Cardiac muscle cell (in vitro differentiated cells and primary cell): ENCODE measurements around the gene MPC1. TPM values are rescaled to one million over a fixed set of nuclear protein-coding genes. Genes with fewer than 3 reads are reported as not detected.

Experiments
- DNase-seq, 2 donors: peaks; one replicate each; pipeline versions ENCODE4 v3.0.0 to v3.0.0-alpha.2; 2010 to 2017; ENCODE audit warnings: low read depth in 1 of 2, low spot score in 1 of 2
- H3K27ac ChIP-seq: fragments of 200-600 bp; sonication (generic); 2 replicates; pipeline ENCODE4 v1.5.1; 2016
- H3K27me3 ChIP-seq: fragments of 200-600 bp; sonication (generic); 2 replicates; pipeline ENCODE4 v1.6.0; 2016; ENCODE audit warnings: control low read depth
- H3K36me3 ChIP-seq: fragments of 200-600 bp; sonication (generic); 2 replicates; pipeline ENCODE4 v1.5.1; 2016; ENCODE audit warnings: control low read depth
- H3K4me1 ChIP-seq: fragments of 200-600 bp; sonication (generic); 2 replicates; pipeline ENCODE4 v1.8.1; 2017; ENCODE audit warnings: low read depth, mild to moderate bottlenecking, mixed run types
- H3K4me3 ChIP-seq: fragments of 200-600 bp; sonication (generic); 2 replicates; pipeline ENCODE4 v1.5.1; 2016; ENCODE audit warnings: mild to moderate bottlenecking
- H3K9me3 ChIP-seq: fragments of 200-600 bp; sonication (generic); 2 replicates; pipeline ENCODE4 v1.5.1; 2017; ENCODE audit warnings: low read depth, mild to moderate bottlenecking, control low read depth
- polyA plus RNA-seq: library from polyadenylated mRNA; unstranded; fragments of >200 nt; fragmentation: Nextera tagmentation; extraction: Ambion mirVana; gene quantifications from 2 replicates; pipeline ENCODE4 v1.2.1, GENCODE V29; 2016
- total RNA-seq: library from RNA; depleted of rRNA; stranded (reverse); fragments of >200 nt; gene quantifications from 2 replicates; pipeline ENCODE4 v1.2.3, GENCODE V29; 2016
- TF ChIP-seq, protein P1 (sequence below): IDR thresholded peaks from 2 replicates; pipeline ENCODE4 v1.5.1; 2012; ENCODE audit warnings: low read depth, mild to moderate bottlenecking, low read length

Gene MPC1
- total and polyA plus RNA-seq, 2 experiments from 2014 or later = 28.5 to 122 TPM

DNA sequence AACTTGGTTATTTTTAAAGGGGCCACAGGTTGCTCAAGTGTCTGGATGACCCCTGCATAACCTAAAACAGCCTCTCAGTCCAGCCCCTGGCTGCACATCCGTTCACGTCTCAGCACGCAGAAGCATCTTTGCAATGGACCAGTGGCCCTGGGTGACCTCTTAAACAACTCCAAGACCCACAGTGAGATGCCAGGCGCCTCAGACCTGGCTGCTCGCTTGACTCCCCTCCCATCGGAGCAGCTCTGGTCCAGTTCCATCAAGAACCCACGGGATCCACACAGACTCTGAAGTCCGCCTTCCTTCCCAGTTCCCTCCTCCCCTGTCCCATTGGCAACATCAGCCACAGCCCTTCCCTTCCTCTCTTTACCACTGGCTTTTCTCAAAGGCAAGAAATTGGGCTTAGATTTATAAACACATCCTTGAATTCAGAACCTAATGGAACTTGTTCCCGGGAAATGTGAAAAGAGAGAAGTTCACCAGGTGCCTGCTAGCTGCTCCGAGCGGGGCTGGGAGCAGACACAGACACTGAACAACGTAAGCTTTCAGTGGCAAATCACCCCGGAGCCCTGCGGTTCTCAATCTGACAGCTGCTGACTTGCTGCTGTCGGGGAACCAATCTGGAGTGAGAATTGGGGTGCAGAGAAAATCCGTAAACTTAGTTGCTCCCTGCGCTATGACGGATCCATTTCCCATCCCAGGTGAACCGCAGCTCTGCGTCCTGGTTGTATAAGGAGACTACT, 39.6 kb upstream of the MPC1 start:
- DNase-seq = no peak
- Histone ChIP-seq H3K27ac (no peak overlapping the region), H3K9me3 (no peaks in the 10 kb centered on the region), H3K36me3 (no peaks in the 10 kb centered on the region), H3K4me1 (no peaks in the 10 kb centered on the region), H3K4me3 (no peak overlapping the region), H3K27me3 (no peaks in the 10 kb centered on the region)
- TF ChIP-seq, protein P1, sequence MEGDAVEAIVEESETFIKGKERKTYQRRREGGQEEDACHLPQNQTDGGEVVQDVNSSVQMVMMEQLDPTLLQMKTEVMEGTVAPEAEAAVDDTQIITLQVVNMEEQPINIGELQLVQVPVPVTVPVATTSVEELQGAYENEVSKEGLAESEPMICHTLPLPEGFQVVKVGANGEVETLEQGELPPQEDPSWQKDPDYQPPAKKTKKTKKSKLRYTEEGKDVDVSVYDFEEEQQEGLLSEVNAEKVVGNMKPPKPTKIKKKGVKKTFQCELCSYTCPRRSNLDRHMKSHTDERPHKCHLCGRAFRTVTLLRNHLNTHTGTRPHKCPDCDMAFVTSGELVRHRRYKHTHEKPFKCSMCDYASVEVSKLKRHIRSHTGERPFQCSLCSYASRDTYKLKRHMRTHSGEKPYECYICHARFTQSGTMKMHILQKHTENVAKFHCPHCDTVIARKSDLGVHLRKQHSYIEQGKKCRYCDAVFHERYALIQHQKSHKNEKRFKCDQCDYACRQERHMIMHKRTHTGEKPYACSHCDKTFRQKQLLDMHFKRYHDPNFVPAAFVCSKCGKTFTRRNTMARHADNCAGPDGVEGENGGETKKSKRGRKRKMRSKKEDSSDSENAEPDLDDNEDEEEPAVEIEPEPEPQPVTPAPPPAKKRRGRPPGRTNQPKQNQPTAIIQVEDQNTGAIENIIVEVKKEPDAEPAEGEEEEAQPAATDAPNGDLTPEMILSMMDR = no peak

GRCh38 chr6:166420351-166420750, 37.6 kb upstream of the MPC1 start:
- Histone ChIP-seq H3K9me3 (no peaks in the 10 kb centered on the region), H3K4me3 (no peak overlapping the region), H3K4me1 (no peaks in the 10 kb centered on the region), H3K36me3 (no peaks in the 10 kb centered on the region), H3K27me3 (no peaks in the 10 kb centered on the region), H3K27ac (no peak overlapping the region)
- TF ChIP-seq, protein P1 = peak; percentile 13
- DNase-seq = peak; percentile 12 to 48

GRCh38 chr6:166419717-166420116, 37.0 kb upstream of the MPC1 start:
- TF ChIP-seq, protein P1 = no peak
- Histone ChIP-seq H3K4me1 (no peaks in the 10 kb centered on the region), H3K4me3 (no peak overlapping the region), H3K27ac (no peak overlapping the region), H3K36me3 (no peaks in the 10 kb centered on the region), H3K9me3 (no peaks in the 10 kb centered on the region), H3K27me3 (no peaks in the 10 kb centered on the region)
- no peak for DNase-seq

- no peak for DNase-seq
- Histone ChIP-seq H3K4me1 (no peaks in the 10 kb centered on the region), H3K27ac (no peak overlapping the region), H3K36me3 (no peaks in the 10 kb centered on the region), H3K9me3 (no peaks in the 10 kb centered on the region), H3K27me3 (no peaks in the 10 kb centered on the region), H3K4me3 (no peak overlapping the region)
- TF ChIP-seq, protein P1 = no peak
These were observed 36.5 kb upstream of the MPC1 start for GRCh38 chr6:166419286-166419685.

GRCh38 chr6:166418691-166419143, 36.0 kb upstream of the MPC1 start:
- no peak for DNase-seq
- H3K27ac ChIP-seq = no peak overlapping the region
- H3K4me1 ChIP-seq = no peaks in the 10 kb centered on the region
- H3K27me3 ChIP-seq = no peaks in the 10 kb centered on the region
- H3K4me3 ChIP-seq = no peak overlapping the region
- H3K36me3 ChIP-seq = no peaks in the 10 kb centered on the region
- TF ChIP-seq, protein P1 = no peak
- H3K9me3 ChIP-seq = no peaks in the 10 kb centered on the region
